Uterus (tissue), 4 donors: ENCODE data around the gene AGPAT2. TPM values are rescaled to one million over a fixed set of nuclear protein-coding genes. Genes with fewer than 3 reads are reported as not detected.

Source experiments
- DNase-seq, 2 donors: peaks; one replicate each; pipeline ENCODE4 v3.0.0-alpha.2; 2019 to 2020
- H3K27ac ChIP-seq, 2 donors: fragments of 200-600 bp; sonication (generic); 1 replicate in 1 of 2; 2 replicates in 1 of 2; pipeline ENCODE4 v1.5.1; 2016 to 2018
- H3K27me3 ChIP-seq, 2 donors: fragments of 200-600 bp; sonication (generic); one replicate each; pipeline ENCODE4 v1.5.1; 2018 to 2019; ENCODE audit warnings: control low read depth in 1 of 2
- H3K36me3 ChIP-seq, 2 donors: fragments of 200-600 bp; sonication (generic); one replicate each; pipeline ENCODE4 v1.5.1; 2019; ENCODE audit warnings: control low read depth in 1 of 2
- H3K4me1 ChIP-seq, 2 donors: fragments of 200-600 bp; sonication (generic); one replicate each; pipeline ENCODE4 v1.5.1; 2018 to 2019; ENCODE audit warnings: control low read depth in 1 of 2
- H3K4me3 ChIP-seq, 2 donors: fragments of 200-600 bp; sonication (generic); 1 replicate in 1 of 2; 2 replicates in 1 of 2; pipeline ENCODE4 v1.5.1; 2018 to 2019; ENCODE audit warnings: mild to moderate bottlenecking in 1 of 2
- H3K9me3 ChIP-seq, 2 donors: fragments of 200-600 bp; sonication (generic); one replicate each; pipeline ENCODE4 v1.5.1; 2019; ENCODE audit warnings: control low read depth in 1 of 2
- CTCF ChIP-seq, 4 experiments: fragments of 200-600 bp in 2 of 4; fragments of 450-650 bp in 2 of 4; sonication (generic) in 2 of 4; IDR thresholded peaks; one replicate each; pipeline ENCODE4 v1.5.1; 2016 to 2019; ENCODE audit warnings: antibody characterized with exemption in 4 of 4, mild to moderate bottlenecking in 2 of 4, moderate library complexity in 1 of 4
- POLR2A ChIP-seq, 2 donors: fragments of 450-650 bp; IDR thresholded peaks; one replicate each; pipeline ENCODE4 v1.6.1; 2016; ENCODE audit warnings: antibody characterized with exemption in 2 of 2, mild to moderate bottlenecking in 1 of 2, moderate library complexity in 1 of 2
- intact Hi-C: fragments of 100-400 bp; cut with DNase I; formaldehyde crosslinking; loops from one replicate; pipeline ENCODE4 v1.15.1; 2023; ENCODE audit warnings: low total_unique reads
- total RNA-seq, 4 donors: library from RNA; depleted of rRNA in 3 of 4; stranded (reverse); fragments of >200 nt in 3 of 4; gene quantifications; one replicate each; pipeline versions ENCODE4 v1.1.0 to v1.2.4, GENCODE V29; 2014 to 2023
- donor health status: DM: yes; HTN: yes; CAD: no.

Gene AGPAT2
- total RNA-seq, 4 donors from 2014 or later = 22.7 to 45.1 (median 38.6) TPM

GRCh38 chr9:136650021-136650420 lies 37.2 kb downstream of the AGPAT2 start:
- H3K27ac ChIP-seq = no peak overlapping the region
- no peaks in the 10 kb centered on the region for H3K27me3 ChIP-seq
- intact Hi-C loops = no loop called here
- no peaks in the 10 kb centered on the region for H3K9me3 ChIP-seq
- H3K4me3 ChIP-seq = no peak overlapping the region
- no peak for DNase-seq
- H3K36me3 ChIP-seq = no peaks in the 10 kb centered on the region
- TF ChIP-seq CTCF (IDR thresholded peaks at IDR 0.05) = no peak
- no peak for TF ChIP-seq POLR2A (IDR thresholded peaks at IDR 0.05)
- no peaks in the 10 kb centered on the region for H3K4me1 ChIP-seq

DNA sequence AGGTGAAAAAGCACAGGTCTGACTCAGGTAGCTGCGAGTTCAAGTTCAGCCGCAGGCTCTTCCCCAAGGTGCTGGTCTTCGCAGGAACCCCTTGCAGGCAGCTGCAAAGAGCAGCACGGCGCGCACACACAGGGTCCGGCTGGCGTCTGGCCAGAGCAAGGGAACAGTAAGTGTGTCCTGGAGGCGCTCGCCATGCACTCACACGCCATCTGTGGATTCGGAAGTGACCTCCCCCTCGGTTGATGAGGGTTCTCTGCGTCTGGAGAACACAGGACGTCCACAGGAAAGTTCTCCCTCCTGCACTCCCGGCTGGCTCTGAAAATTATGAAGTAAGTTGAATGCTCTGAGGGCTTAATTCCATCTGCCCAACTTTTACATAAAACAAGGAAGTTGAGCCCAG lies 38.5 kb downstream of the AGPAT2 start:
- TF ChIP-seq CTCF (IDR thresholded peaks at IDR 0.05) (no peak), POLR2A (IDR thresholded peaks at IDR 0.05) (no peak)
- Histone ChIP-seq H3K36me3 (no peaks in the 10 kb centered on the region), H3K4me1 (no peaks in the 10 kb centered on the region), H3K27ac (no peak overlapping the region), H3K4me3 (no peak overlapping the region), H3K9me3 (no peaks in the 10 kb centered on the region), H3K27me3 (peaks cover 0 to 7% of the 10 kb centered on the region in 2 donors)
- DNase-seq = peak in 1 of 2 donors; percentile 57
- intact Hi-C loops = no loop called here

DNA sequence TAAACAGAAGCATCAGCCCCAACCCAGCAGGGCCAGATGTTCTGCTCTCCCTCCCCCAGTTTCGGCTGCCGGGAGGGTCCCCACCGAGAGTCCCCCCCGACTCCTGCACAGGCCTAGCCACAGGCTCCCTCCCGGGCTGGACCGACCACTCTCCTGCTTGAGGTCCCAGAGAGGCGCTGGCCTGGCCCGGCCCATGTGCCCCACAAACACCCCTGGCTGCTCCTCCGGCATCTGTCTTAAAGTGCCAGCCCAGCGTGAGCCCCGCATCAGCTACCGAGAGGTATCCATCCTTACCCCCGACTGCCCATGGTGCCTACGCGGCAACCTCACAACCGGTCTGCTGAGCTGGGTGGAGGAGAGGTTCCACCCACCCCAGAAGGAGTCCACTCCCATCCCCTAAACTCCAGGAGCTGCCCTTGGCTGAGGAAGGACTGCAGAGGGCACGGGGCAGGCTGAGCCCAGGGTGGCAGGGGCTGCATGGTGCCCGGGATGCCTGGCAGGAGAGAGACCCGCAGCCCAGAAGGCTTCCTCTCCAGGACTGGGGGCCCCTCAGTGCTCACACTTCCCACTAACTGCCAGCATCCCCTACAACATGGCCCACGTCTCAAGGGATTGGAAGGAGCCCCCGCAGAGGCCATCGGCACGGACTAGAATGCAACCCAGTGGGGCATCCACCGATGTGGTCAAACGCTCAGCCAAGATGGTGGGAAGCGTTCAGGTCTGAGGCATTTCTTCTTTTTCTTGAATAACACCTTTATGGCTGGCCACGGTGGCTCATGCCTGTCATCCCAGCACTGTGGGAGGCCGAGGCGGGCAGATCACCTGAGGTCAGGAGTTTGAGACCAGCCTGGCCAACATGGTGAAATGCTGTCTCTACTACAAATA lies 40.2 kb downstream of the AGPAT2 start:
- Histone ChIP-seq H3K27me3 (peaks cover 0 to 7% of the 10 kb centered on the region in 2 donors), H3K36me3 (no peaks in the 10 kb centered on the region), H3K4me1 (no peaks in the 10 kb centered on the region), H3K27ac (peak overlapping the region; percentile 22 to 55), H3K9me3 (no peaks in the 10 kb centered on the region), H3K4me3 (no peak overlapping the region)
- TF ChIP-seq CTCF (IDR thresholded peaks at IDR 0.05) = no peak
- intact Hi-C loops = no loop called here
- DNase-seq = no peak

- Histone ChIP-seq H3K36me3 (no peaks in the 10 kb centered on the region), H3K4me3 (no peak overlapping the region), H3K9me3 (no peaks in the 10 kb centered on the region), H3K4me1 (no peaks in the 10 kb centered on the region), H3K27me3 (peaks cover 0 to 7% of the 10 kb centered on the region in 2 donors), H3K27ac (peak overlapping the region; percentile 22 to 62)
- intact Hi-C loops = no loop called here
- DNase-seq = peak in 1 of 2 donors; percentile 56
- TF ChIP-seq POLR2A (IDR thresholded peaks at IDR 0.05) = no peak
- peak in 1 of 4 experiments; percentile 19 for TF ChIP-seq CTCF (IDR thresholded peaks at IDR 0.05)
Observed at GRCh38 chr9:136645903-136646754, 41.1 kb downstream of the AGPAT2 start.
